Osteocyte (in vitro differentiated cells): ENCODE data around the gene NLE1. TPM values are rescaled to one million over a fixed set of nuclear protein-coding genes. Genes with fewer than 3 reads are reported as not detected.
"Not testable (repeated sequence)": the region's sequence is repeated elsewhere in the genome, so short reads cannot be mapped to it uniquely, and the experiment has no call there.

Experiments used
- DNase-seq: peaks from one replicate; pipeline ENCODE4 v3.0.0; 2021; ENCODE audit warnings: mixed read lengths; ENCODE audit not compliant: unreplicated experiment; ENCODE audit errors: extremely low spot score
- H3K27ac Mint-ChIP-seq: one replicate; pipeline ENCODE4 v1.8.0; 2021; ENCODE audit warnings: mild to moderate bottlenecking, mixed read lengths; ENCODE audit not compliant: unreplicated experiment
- H3K27me3 Mint-ChIP-seq: one replicate; pipeline ENCODE4 v1.8.0; 2021; ENCODE audit warnings: mixed read lengths; ENCODE audit not compliant: unreplicated experiment
- H3K36me3 Mint-ChIP-seq: one replicate; pipeline ENCODE4 v1.8.0; 2021; ENCODE audit warnings: mixed read lengths; ENCODE audit not compliant: unreplicated experiment
- H3K4me1 Mint-ChIP-seq: one replicate; pipeline ENCODE4 v1.8.0; 2021; ENCODE audit warnings: mixed read lengths; ENCODE audit not compliant: unreplicated experiment
- H3K4me3 Mint-ChIP-seq: one replicate; pipeline ENCODE4 v1.8.0; 2021; ENCODE audit warnings: mild to moderate bottlenecking, moderate library complexity, mixed read lengths; ENCODE audit not compliant: unreplicated experiment
- H3K9me3 Mint-ChIP-seq: one replicate; pipeline ENCODE4 v1.8.0; 2021; ENCODE audit warnings: mixed read lengths; ENCODE audit not compliant: unreplicated experiment
- CTCF ChIP-seq: fragments of 200-600 bp; sonication (generic); IDR thresholded peaks from 2 replicates; pipeline ENCODE4 v1.5.0; 2021; ENCODE audit warnings: antibody characterized with exemption, mild to moderate bottlenecking, moderate library complexity
- total RNA-seq: library from RNA; stranded (reverse); gene quantifications from 2 replicates; pipeline ENCODE4 v1.2.1, GENCODE V29; 2021

NLE1 gene
- total RNA-seq, 1 donor from 2014 or later = 10.7 TPM

GRCh38 chr17:35185849-35186248, 43.7 kb upstream of the NLE1 start:
- no peak for TF ChIP-seq CTCF
- Mint-ChIP-seq H3K4me1 (peaks cover 21% of the 10 kb centered on the region), H3K36me3 (no peaks in the 10 kb centered on the region), H3K4me3 (no peak overlapping the region), H3K27me3 (peaks cover 4% of the 10 kb centered on the region), H3K27ac (no peak overlapping the region), H3K9me3 (no peaks in the 10 kb centered on the region)
- no peak for DNase-seq

GRCh38 chr17:35184274-35184673, 42.2 kb upstream of the NLE1 start:
- no peak overlapping the region for H3K27ac Mint-ChIP-seq

GRCh38 chr17:35183332-35183731, 41.2 kb upstream of the NLE1 start:
- peaks cover 11% of the 10 kb centered on the region for H3K4me1 Mint-ChIP-seq
- DNase-seq = no peak
- no peaks in the 10 kb centered on the region for H3K9me3 Mint-ChIP-seq
- peaks cover 4% of the 10 kb centered on the region for H3K27me3 Mint-ChIP-seq
- no peak for TF ChIP-seq CTCF
- H3K36me3 Mint-ChIP-seq = no peaks in the 10 kb centered on the region
- H3K27ac Mint-ChIP-seq = no peak overlapping the region
- no peak overlapping the region for H3K4me3 Mint-ChIP-seq

More at GRCh38 chr17:35184274-35184673, 42.2 kb upstream of the NLE1 start:
- TF ChIP-seq CTCF = no peak
- Mint-ChIP-seq H3K4me1 (peaks cover 18% of the 10 kb centered on the region), H3K27me3 (peaks cover 4% of the 10 kb centered on the region), H3K36me3 (no peaks in the 10 kb centered on the region), H3K4me3 (no peak overlapping the region), H3K9me3 (no peaks in the 10 kb centered on the region)
- DNase-seq = no peak

GRCh38 chr17:35179379-35179778, 37.3 kb upstream of the NLE1 start:
- H3K4me1 Mint-ChIP-seq, H3K27ac Mint-ChIP-seq, H3K4me3 Mint-ChIP-seq, H3K36me3 Mint-ChIP-seq, H3K9me3 Mint-ChIP-seq, DNase-seq: not testable (repeated sequence)
- peaks cover 17% of the 10 kb centered on the region for H3K27me3 Mint-ChIP-seq

GRCh38 chr17:35176897-35177296, 34.8 kb upstream of the NLE1 start:
- DNase-seq = no peak
- H3K4me3 Mint-ChIP-seq = no peak overlapping the region
- H3K9me3 Mint-ChIP-seq = no peaks in the 10 kb centered on the region
- H3K27ac Mint-ChIP-seq = no peak overlapping the region
- peaks cover 13% of the 10 kb centered on the region for H3K27me3 Mint-ChIP-seq
- H3K4me1 Mint-ChIP-seq = no peaks in the 10 kb centered on the region
- TF ChIP-seq CTCF = no peak
- H3K36me3 Mint-ChIP-seq = no peaks in the 10 kb centered on the region
